CD14-positive monocyte (primary cell): Measurements from ENCODE around the gene RETREG1. TPM values are rescaled to one million over a fixed set of nuclear protein-coding genes. Genes with fewer than 3 reads are reported as not detected.

Experiments used
- DNase-seq, 3 donors: peaks; one replicate each; pipeline ENCODE4 v3.0.0-alpha.2; 2011 to 2022
- H2AFZ ChIP-seq: 2 replicates; pipeline ENCODE4 v1.6.0; 2012; ENCODE audit warnings: mild to moderate bottlenecking, low read depth, low read length, inconsistent platforms; ENCODE audit not compliant: insufficient read depth, poor library complexity, severe bottlenecking
- H3K27ac ChIP-seq, 2 donors: 1 replicate in 1 of 2; 2 replicates in 1 of 2; pipeline ENCODE4 v1.5.1; 2012 to 2013; ENCODE audit warnings: low read length in 2 of 2, control low read depth in 1 of 2, inconsistent platforms in 1 of 2, low read depth in 1 of 2, mild to moderate bottlenecking in 1 of 2
- H3K27me3 ChIP-seq, 2 donors: one replicate each; pipeline versions ENCODE4 v1.6.0 to v1.6.1; 2011 to 2013; ENCODE audit warnings: low read length in 2 of 2; ENCODE audit not compliant: control insufficient read depth in 2 of 2, insufficient read depth in 2 of 2
- H3K36me3 ChIP-seq, 2 donors: replicated peaks in 1 of 2; 1 replicate in 1 of 2; 2 replicates in 1 of 2; pipeline versions ENCODE4 v1.5.1 to v1.6.1; 2012 to 2013; ENCODE audit warnings: low read length in 2 of 2, control low read depth in 1 of 2, inconsistent platforms in 1 of 2, mild to moderate bottlenecking in 1 of 2; ENCODE audit not compliant: insufficient read depth in 2 of 2, control insufficient read depth in 1 of 2
- H3K4me1 ChIP-seq, 2 donors: 1 replicate in 1 of 2; 2 replicates in 1 of 2; pipeline versions ENCODE4 v1.5.1 to v1.6.1; 2012 to 2013; ENCODE audit warnings: low read length in 2 of 2, control low read depth in 1 of 2, inconsistent platforms in 1 of 2, mild to moderate bottlenecking in 1 of 2, moderate library complexity in 1 of 2; ENCODE audit not compliant: insufficient read depth in 2 of 2, control insufficient read depth in 1 of 2
- H3K4me2 ChIP-seq: replicated peaks from 2 replicates; pipeline ENCODE3; 2012; ENCODE audit warnings: low read length, moderate library complexity, mild to moderate bottlenecking; ENCODE audit not compliant: poor library complexity, severe bottlenecking; ENCODE audit errors: extremely low read depth
- H3K4me3 ChIP-seq, 3 experiments: fragments of 200-600 bp in 1 of 3; sonication (generic) in 1 of 3; replicated peaks in 1 of 3; 1 replicate in 2 of 3; 2 replicates in 1 of 3; pipeline ENCODE4 v1.5.1; 2011 to 2013; ENCODE audit warnings: low read length in 3 of 3, mild to moderate bottlenecking in 3 of 3, control low read depth in 2 of 3, low read depth in 2 of 3, inconsistent platforms in 1 of 3, moderate library complexity in 1 of 3
- H3K79me2 ChIP-seq: 2 replicates; pipeline ENCODE4 v1.6.0; 2012; ENCODE audit warnings: mild to moderate bottlenecking, control low read depth, inconsistent platforms, low read length, moderate library complexity; ENCODE audit not compliant: insufficient read depth
- H3K9ac ChIP-seq: 2 replicates; pipeline ENCODE4 v1.6.0; 2017; ENCODE audit warnings: low read length, mild to moderate bottlenecking; ENCODE audit not compliant: insufficient read depth, poor library complexity, severe bottlenecking
- H3K9me3 ChIP-seq, 2 donors: replicated peaks in 1 of 2; 1 replicate in 1 of 2; 2 replicates in 1 of 2; pipeline versions ENCODE4 v1.5.1 to v1.6.1; 2012 to 2013; ENCODE audit warnings: low read length in 2 of 2, control low read depth in 1 of 2; ENCODE audit not compliant: control insufficient read depth in 1 of 2, insufficient read depth in 1 of 2
- H4K20me1 ChIP-seq: 2 replicates; pipeline ENCODE4 v1.6.0; 2012; ENCODE audit warnings: mild to moderate bottlenecking, low read length, control low read depth, moderate library complexity; ENCODE audit not compliant: insufficient read depth
- H3K27ac Mint-ChIP-seq, 7 donors: one replicate each; pipeline ENCODE4 v1.8.0; 2020; ENCODE audit warnings: mild to moderate bottlenecking in 7 of 7, mixed read lengths in 7 of 7, moderate library complexity in 6 of 7, inconsistent platforms in 2 of 7
- H3K27me3 Mint-ChIP-seq, 3 donors: one replicate each; pipeline ENCODE4 v1.8.0; 2021 to 2022; ENCODE audit warnings: low read depth in 3 of 3, mild to moderate bottlenecking in 3 of 3, mixed read lengths in 3 of 3, moderate library complexity in 3 of 3, inconsistent platforms in 1 of 3
- H3K36me3 Mint-ChIP-seq, 2 donors: one replicate each; pipeline ENCODE4 v1.8.0; 2020; ENCODE audit warnings: mixed read lengths in 2 of 2, inconsistent platforms in 1 of 2, mild to moderate bottlenecking in 1 of 2
- H3K4me1 Mint-ChIP-seq: one replicate; pipeline ENCODE4 v1.8.0; 2020; ENCODE audit warnings: mild to moderate bottlenecking, mixed read lengths
- H3K4me3 Mint-ChIP-seq, 2 donors: one replicate each; pipeline ENCODE4 v1.8.0; 2020; ENCODE audit warnings: mild to moderate bottlenecking in 2 of 2, mixed read lengths in 2 of 2, moderate library complexity in 1 of 2
- H3K9me3 Mint-ChIP-seq, 7 donors: one replicate each; pipeline ENCODE4 v1.8.0; 2020 to 2022; ENCODE audit warnings: mixed read lengths in 7 of 7, mild to moderate bottlenecking in 6 of 7, moderate library complexity in 6 of 7, inconsistent platforms in 2 of 7
- WGBS: methylation state at CpG from one replicate; pipeline ENCODE4 v1.1.5; 2013; ENCODE audit warnings: missing lambda C conversion rate; ENCODE audit not compliant: insufficient coverage; 5-methylcytosine and 5-hydroxymethylcytosine counted together
- intact Hi-C, 2 donors: fragments of 100-400 bp; cut with micrococcal nuclease; formaldehyde crosslinking; loops; one replicate each; pipeline versions ENCODE4 v1.15.0 to v1.15.1; 2023
- polyA plus RNA-seq, 3 donors: library from polyadenylated mRNA; depleted of rRNA in 1 of 3; unstranded in 2 of 3; stranded (reverse) in 1 of 3; fragments of 300-500 nt in 2 of 3; fragments of >200 nt in 1 of 3; fragmentation: Illumina TruSeq in 2 of 3; gene quantifications; 1 replicate in 2 of 3; 2 replicates in 1 of 3; pipeline ENCODE4 v1.2.3, GENCODE V29; 2012 to 2021
- TF ChIP-seq, protein P1 (sequence below): fragments of 200-600 bp; IDR thresholded peaks from one replicate; pipeline ENCODE4 v1.8.0; 2022; ENCODE audit warnings: antibody characterized with exemption, mild to moderate bottlenecking

Gene RETREG1
- polyA plus RNA-seq, 3 donors, result 3.5 to 6.4 (median 4.7) TPM

DNA sequence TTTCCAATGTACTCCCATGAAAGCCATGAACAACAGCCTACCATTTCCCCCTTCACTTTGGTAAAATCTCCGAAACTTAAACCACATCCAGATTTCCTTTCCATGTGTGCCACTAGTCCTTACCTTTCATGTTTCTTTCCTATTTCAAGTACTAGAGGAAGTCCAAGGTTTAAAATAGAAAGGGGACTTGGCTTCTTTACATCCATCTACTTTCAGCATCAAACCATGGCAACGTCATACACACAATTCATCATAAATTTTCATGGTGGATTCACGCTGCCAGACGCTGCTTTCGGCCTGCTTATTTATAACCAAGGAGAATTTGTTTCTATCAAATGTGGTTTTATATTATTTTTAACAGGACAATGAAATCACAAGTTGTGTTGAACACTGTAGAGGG lies 92.5 kb downstream of the RETREG1 start:
- H2AFZ ChIP-seq, result no peak overlapping the region
- no peaks in the 10 kb centered on the region for H3K4me1 ChIP-seq
- TF ChIP-seq, protein P1, sequence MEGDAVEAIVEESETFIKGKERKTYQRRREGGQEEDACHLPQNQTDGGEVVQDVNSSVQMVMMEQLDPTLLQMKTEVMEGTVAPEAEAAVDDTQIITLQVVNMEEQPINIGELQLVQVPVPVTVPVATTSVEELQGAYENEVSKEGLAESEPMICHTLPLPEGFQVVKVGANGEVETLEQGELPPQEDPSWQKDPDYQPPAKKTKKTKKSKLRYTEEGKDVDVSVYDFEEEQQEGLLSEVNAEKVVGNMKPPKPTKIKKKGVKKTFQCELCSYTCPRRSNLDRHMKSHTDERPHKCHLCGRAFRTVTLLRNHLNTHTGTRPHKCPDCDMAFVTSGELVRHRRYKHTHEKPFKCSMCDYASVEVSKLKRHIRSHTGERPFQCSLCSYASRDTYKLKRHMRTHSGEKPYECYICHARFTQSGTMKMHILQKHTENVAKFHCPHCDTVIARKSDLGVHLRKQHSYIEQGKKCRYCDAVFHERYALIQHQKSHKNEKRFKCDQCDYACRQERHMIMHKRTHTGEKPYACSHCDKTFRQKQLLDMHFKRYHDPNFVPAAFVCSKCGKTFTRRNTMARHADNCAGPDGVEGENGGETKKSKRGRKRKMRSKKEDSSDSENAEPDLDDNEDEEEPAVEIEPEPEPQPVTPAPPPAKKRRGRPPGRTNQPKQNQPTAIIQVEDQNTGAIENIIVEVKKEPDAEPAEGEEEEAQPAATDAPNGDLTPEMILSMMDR, result no peak
- intact Hi-C loops, result no loop called here
- no peaks in the 10 kb centered on the region for H3K79me2 ChIP-seq
- no peak for DNase-seq
- H3K36me3 ChIP-seq, result no peaks in the 10 kb centered on the region
- H3K9me3 ChIP-seq, result no peaks in the 10 kb centered on the region
- Mint-ChIP-seq H3K4me1 (peaks cover 14% of the 10 kb centered on the region), H3K36me3 (no peaks in the 10 kb centered on the region), H3K27me3 (peaks cover 0 to 1% (median 1%) of the 10 kb centered on the region in 3 donors), H3K27ac (no peak overlapping the region), H3K9me3 (no peaks in the 10 kb centered on the region), H3K4me3 (no peak overlapping the region)
- H3K4me3 ChIP-seq, result no peak overlapping the region
- no peaks in the 10 kb centered on the region for H4K20me1 ChIP-seq
- H3K27me3 ChIP-seq, result no peaks in the 10 kb centered on the region
- H3K4me2 ChIP-seq, result no peak overlapping the region
- WGBS, result no CpG with 5 or more reads among the region's 5 CpGs
- no peak overlapping the region for H3K27ac ChIP-seq
- no peak overlapping the region for H3K9ac ChIP-seq

DNA sequence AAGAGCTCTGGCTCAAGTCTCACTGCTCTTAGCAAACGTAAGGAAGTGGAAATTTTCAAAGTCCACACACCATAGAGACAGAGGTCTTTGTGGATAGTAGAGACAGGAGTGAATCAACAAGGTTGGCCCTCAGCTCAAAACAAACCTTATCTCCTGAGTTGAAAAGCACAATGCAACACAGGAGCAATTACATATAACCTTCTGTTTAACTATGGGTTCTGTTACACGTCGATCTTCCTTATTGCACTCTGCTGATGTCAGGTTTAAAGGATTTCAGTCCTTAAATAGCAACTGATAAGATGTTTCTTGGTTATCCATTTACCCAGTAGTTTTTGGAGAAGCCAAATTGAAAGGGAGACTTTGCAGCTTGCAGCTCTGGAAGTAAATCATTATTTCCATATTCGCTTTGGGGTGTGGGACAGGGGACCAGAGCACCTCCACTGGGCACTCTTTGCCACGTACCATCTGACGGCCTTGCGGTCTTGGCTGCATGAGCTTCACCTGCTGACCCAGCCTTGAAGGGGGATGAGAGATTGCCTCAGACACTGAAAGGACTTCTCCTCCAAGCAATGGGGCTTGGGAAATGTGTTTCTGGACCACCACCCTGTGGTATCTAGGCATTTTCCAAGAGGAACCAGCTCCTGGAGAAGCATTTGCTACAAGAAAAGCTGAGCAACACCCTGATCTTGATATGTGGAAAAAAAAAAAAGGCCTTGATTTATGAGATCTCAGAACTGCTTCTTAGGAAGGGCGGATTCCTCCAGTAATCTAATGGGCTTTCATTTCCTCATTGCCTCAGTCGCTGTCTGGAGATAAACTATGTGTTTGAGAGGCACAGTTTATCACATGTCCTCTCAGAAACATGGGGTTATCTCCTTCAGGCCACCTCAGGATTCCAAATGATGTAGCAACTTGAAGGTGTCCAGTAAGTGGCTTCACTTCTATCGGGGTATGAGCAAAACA lies 95.0 kb downstream of the RETREG1 start:
- Histone ChIP-seq H3K4me3 (no peak overlapping the region), H3K4me1 (no peaks in the 10 kb centered on the region), H3K36me3 (no peaks in the 10 kb centered on the region), H3K79me2 (no peaks in the 10 kb centered on the region), H3K27me3 (no peaks in the 10 kb centered on the region), H4K20me1 (no peaks in the 10 kb centered on the region), H2AFZ (no peak overlapping the region), H3K4me2 (no peak overlapping the region), H3K27ac (no peak overlapping the region), H3K9me3 (no peaks in the 10 kb centered on the region), H3K9ac (no peak overlapping the region)
- Mint-ChIP-seq H3K27ac (no peak overlapping the region), H3K9me3 (no peaks in the 10 kb centered on the region), H3K4me1 (peaks cover 14% of the 10 kb centered on the region), H3K27me3 (peaks cover 0 to 1% (median 0%) of the 10 kb centered on the region in 3 donors), H3K36me3 (no peaks in the 10 kb centered on the region), H3K4me3 (no peak overlapping the region)
- intact Hi-C loops, result no loop called here
- no CpG with 5 or more reads among the region's 10 CpGs for WGBS
- TF ChIP-seq, protein P1, result no peak
- DNase-seq, result no peak
